Naive thymus-derived CD8-positive, alpha-beta T cell (primary cell): ENCODE results near the gene B4GALT5. TPM values are rescaled to one million over a fixed set of nuclear protein-coding genes. Genes with fewer than 3 reads are reported as not detected.
"Not testable (repeated sequence)": the region's sequence is repeated elsewhere in the genome, so short reads cannot be mapped to it uniquely, and the experiment has no call there.

Experiments used
- ATAC-seq, 2 donors: fragments of 150-1000 bp; cut with Tn5 transposase in 1 of 2; sonication (Bioruptor Pico), chemical (Tn5 transposase) in 1 of 2; 1 replicate in 1 of 2; 2 replicates in 1 of 2; pipeline ENCODE4 v1.10.0; 2021; ENCODE audit warnings: mild to moderate bottlenecking in 2 of 2, moderate library complexity in 2 of 2
- POLR2A ChIA-PET: fragments of 350-600 bp; sonication (Branson Sonifier 250); formaldehyde crosslinking; loops from one replicate; lab custom pipeline; 2021; ENCODE audit warnings: antibody characterized with exemption; lab: Charles Lee
- DNase-seq, 10 donors: peaks; one replicate each; pipeline versions ENCODE4 v3.0.0 to v3.0.0-alpha.2; 2020 to 2022
- H3K27ac Mint-ChIP-seq, 10 donors: one replicate each; pipeline ENCODE4 v1.8.0; 2020 to 2022; ENCODE audit warnings: mild to moderate bottlenecking in 10 of 10, mixed read lengths in 10 of 10, moderate library complexity in 4 of 10, inconsistent platforms in 1 of 10
- H3K27me3 Mint-ChIP-seq, 5 donors: one replicate each; pipeline ENCODE4 v1.8.0; 2021 to 2022; ENCODE audit warnings: mixed read lengths in 5 of 5
- H3K36me3 Mint-ChIP-seq, 3 donors: one replicate each; pipeline ENCODE4 v1.8.0; 2020 to 2022; ENCODE audit warnings: mixed read lengths in 3 of 3, mild to moderate bottlenecking in 2 of 3, inconsistent platforms in 1 of 3
- H3K4me1 Mint-ChIP-seq, 4 donors: one replicate each; pipeline ENCODE4 v1.8.0; 2021 to 2022; ENCODE audit warnings: mixed read lengths in 4 of 4
- H3K4me3 Mint-ChIP-seq, 10 donors: one replicate each; pipeline ENCODE4 v1.8.0; 2020 to 2022; ENCODE audit warnings: mild to moderate bottlenecking in 10 of 10, mixed read lengths in 10 of 10, moderate library complexity in 6 of 10, inconsistent platforms in 1 of 10
- H3K9me3 Mint-ChIP-seq, 9 donors: one replicate each; pipeline ENCODE4 v1.8.0; 2020 to 2022; ENCODE audit warnings: mixed read lengths in 9 of 9, mild to moderate bottlenecking in 3 of 9, inconsistent platforms in 1 of 9, moderate library complexity in 1 of 9
- polyA plus RNA-seq, 3 donors: library from polyadenylated mRNA; unstranded; fragments of 300-500 nt; fragmentation: Illumina TruSeq; gene quantifications; one replicate each; pipeline ENCODE4 v1.2.3, GENCODE V29; 2021
- total RNA-seq, 8 experiments: library from RNA in 2 of 8; stranded (reverse) in 2 of 8; gene quantifications; one replicate each; pipeline ENCODE4 v1.2.3 and lab custom pipeline; 2021 to 2026

The B4GALT5 gene
- total and polyA plus RNA-seq, 5 experiments from 2014 or later: 0.34 to 6.8 (median 1.4) TPM

GRCh38 chr20:49636447-49636846 lies 77.2 kb downstream of the B4GALT5 start:
- H3K27ac Mint-ChIP-seq: no peak overlapping the region
- no peaks in the 10 kb centered on the region for H3K27me3 Mint-ChIP-seq
- no peak overlapping the region for H3K4me3 Mint-ChIP-seq
- POLR2A ChIA-PET: no interaction called here
- peaks cover 0 to 3% (median under 1%) of the 10 kb centered on the region in 4 donors for H3K4me1 Mint-ChIP-seq
- ATAC-seq: no peak
- DNase-seq: no peak
- H3K36me3 Mint-ChIP-seq: peaks cover 4 to 67% (median 36%) of the 10 kb centered on the region in 3 donors
- H3K9me3 Mint-ChIP-seq: no peaks in the 10 kb centered on the region

DNA sequence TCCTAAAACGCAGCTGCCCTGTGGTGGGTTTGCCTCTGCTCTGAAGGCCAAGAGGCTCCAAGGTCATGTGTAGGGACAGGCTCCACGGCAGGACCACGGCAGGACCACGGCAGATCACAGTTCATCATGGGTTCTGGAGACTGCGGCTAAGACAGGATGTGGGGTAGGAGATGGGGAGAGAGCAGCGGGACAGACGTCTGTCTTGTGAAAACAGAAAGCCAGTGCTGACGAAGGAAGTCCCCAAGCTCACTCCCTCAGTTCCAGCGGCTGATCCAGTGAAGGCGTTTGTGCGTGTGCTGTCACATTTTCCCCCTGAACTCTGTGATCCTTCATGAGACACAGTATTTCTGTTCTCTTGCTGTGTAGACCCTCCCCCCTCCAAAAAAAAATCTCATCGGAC lies 77.8 kb downstream of the B4GALT5 start:
- Mint-ChIP-seq H3K27ac (peak overlapping the region in 2 of 10 donors; percentile 6 to 73), H3K27me3 (no peaks in the 10 kb centered on the region), H3K36me3 (peaks cover 0 to 61% (median 31%) of the 10 kb centered on the region in 3 donors), H3K9me3 (no peaks in the 10 kb centered on the region), H3K4me1 (peaks cover 0 to 5% (median 1%) of the 10 kb centered on the region in 4 donors), H3K4me3 (no peak overlapping the region)
- POLR2A ChIA-PET: no interaction called here
- no peak for DNase-seq
- no peak for ATAC-seq

DNA sequence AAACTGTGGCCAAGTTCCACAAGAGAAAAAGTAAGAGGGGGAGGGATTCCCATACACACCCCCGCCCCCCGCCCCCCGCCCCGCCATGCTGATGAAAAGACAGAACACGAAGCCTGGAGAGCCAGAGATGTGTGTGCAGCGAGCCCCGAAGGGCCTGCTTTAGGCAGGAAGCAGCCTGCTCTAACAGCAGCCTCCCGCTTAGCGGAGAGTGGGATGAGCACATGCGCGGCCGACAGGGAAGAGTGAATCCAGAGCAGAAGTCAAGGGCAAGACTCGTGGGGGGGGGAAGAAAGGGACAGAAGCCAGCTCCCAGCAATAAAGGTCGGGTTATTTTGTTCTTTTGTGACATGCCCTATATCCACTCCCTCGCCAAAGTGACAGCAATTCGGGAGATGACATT lies 78.5 kb downstream of the B4GALT5 start:
- Mint-ChIP-seq H3K27ac (no peak overlapping the region), H3K4me1 (peaks cover 0 to 5% (median 1%) of the 10 kb centered on the region in 4 donors), H3K4me3 (no peak overlapping the region), H3K9me3 (no peaks in the 10 kb centered on the region), H3K27me3 (no peaks in the 10 kb centered on the region), H3K36me3 (peaks cover 0 to 54% (median 27%) of the 10 kb centered on the region in 3 donors)
- POLR2A ChIA-PET: no interaction called here
- DNase-seq: no peak
- ATAC-seq: no peak

- Mint-ChIP-seq H3K4me3 (no peak overlapping the region), H3K27me3 (no peaks in the 10 kb centered on the region), H3K27ac (no peak overlapping the region), H3K4me1 (peaks cover 0 to 5% (median 1%) of the 10 kb centered on the region in 4 donors), H3K36me3 (peaks cover 0 to 45% (median 22%) of the 10 kb centered on the region in 3 donors), H3K9me3 (peaks cover 0 to 3% (median 0%) of the 10 kb centered on the region in 9 donors)
- ATAC-seq (no peak), DNase-seq (no peak)
- POLR2A ChIA-PET: no interaction called here
Observed at GRCh38 chr20:49634116-49634515, 79.6 kb downstream of the B4GALT5 start.

DNA sequence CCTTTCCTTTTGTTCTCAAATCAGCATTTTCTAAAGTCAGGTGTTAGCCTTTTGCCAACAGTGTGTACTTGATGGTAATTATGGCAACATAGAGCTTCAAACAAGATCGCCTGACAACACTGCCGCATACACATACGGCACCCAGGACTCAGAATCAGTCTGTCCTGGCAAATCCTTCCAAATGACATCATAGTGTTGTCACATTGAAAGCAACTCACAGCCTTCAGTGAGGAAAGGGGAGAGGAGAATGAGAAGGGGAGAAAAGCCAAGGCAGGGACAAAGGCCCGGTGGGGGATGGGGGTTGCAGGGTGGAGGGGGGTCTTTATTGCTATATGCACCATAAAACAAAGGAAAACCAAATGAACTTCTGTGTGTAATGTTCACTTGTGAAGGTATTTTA lies 80.0 kb downstream of the B4GALT5 start:
- peaks cover 0 to 43% (median 23%) of the 10 kb centered on the region in 3 donors for H3K36me3 Mint-ChIP-seq
- H3K9me3 Mint-ChIP-seq: peaks cover 0 to 5% (median 0%) of the 10 kb centered on the region in 9 donors
- H3K27me3 Mint-ChIP-seq: no peaks in the 10 kb centered on the region
- no peak for DNase-seq
- POLR2A ChIA-PET: no interaction called here
- peaks cover 0 to 5% (median 1%) of the 10 kb centered on the region in 4 donors for H3K4me1 Mint-ChIP-seq
- no peak for ATAC-seq
- H3K27ac Mint-ChIP-seq: no peak overlapping the region
- H3K4me3 Mint-ChIP-seq: no peak overlapping the region

GRCh38 chr20:49633023-49633422 lies 80.7 kb downstream of the B4GALT5 start:
- Mint-ChIP-seq H3K9me3 (peaks cover 0 to 5% (median 0%) of the 10 kb centered on the region in 9 donors), H3K4me1 (peaks cover 0 to 5% (median 1%) of the 10 kb centered on the region in 4 donors), H3K27me3 (no peaks in the 10 kb centered on the region), H3K36me3 (peaks cover 0 to 38% (median 25%) of the 10 kb centered on the region in 3 donors), H3K27ac (no peak overlapping the region), H3K4me3 (no peak overlapping the region)
- DNase-seq (no peak), ATAC-seq (no peak)
- POLR2A ChIA-PET: interaction anchor here (1.2 kb wide), 1 partner anchor 14 kb away, joined by 3 read pairs; no protein-coding TSS in a partner anchor

DNA sequence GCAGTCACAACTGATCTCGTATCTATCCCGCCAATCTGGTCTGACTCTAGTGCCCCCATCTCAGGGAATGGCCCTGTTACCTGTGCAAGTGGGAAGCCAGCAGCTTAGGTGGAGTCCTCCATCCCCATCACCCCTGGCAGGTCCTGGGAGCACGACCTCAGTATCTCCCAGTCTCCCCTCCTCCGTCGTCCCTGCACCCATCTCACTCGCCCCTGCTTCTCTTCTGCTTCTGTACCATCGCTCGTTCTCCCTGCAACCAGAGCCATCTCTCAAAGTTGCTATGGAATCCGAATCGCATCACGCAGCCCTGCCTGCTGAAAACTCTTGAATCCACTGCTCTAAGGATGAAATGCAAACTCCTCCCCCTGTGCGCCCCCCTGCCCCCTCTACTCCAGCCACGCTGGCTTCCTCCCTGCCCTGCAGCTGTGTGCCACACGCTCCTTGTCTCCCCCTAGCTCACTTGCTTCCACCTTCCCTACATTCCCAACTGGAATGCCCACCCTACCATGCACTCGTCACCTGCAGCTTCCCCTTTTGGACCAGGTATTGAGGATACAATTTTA lies 81.7 kb downstream of the B4GALT5 start:
- Mint-ChIP-seq H3K27ac (peak overlapping the region in 3 of 10 donors; percentile 41 to 57 (median 41)), H3K36me3 (peaks cover 0 to 27% (median 20%) of the 10 kb centered on the region in 3 donors), H3K4me3 (peak overlapping the region in 1 of 10 donors; percentile 38), H3K4me1 (peaks cover 0 to 5% (median 1%) of the 10 kb centered on the region in 4 donors), H3K9me3 (peaks cover 0 to 5% (median 0%) of the 10 kb centered on the region in 9 donors), H3K27me3 (no peaks in the 10 kb centered on the region)
- no peak for ATAC-seq
- DNase-seq: no peak
- POLR2A ChIA-PET: no interaction called here

DNA sequence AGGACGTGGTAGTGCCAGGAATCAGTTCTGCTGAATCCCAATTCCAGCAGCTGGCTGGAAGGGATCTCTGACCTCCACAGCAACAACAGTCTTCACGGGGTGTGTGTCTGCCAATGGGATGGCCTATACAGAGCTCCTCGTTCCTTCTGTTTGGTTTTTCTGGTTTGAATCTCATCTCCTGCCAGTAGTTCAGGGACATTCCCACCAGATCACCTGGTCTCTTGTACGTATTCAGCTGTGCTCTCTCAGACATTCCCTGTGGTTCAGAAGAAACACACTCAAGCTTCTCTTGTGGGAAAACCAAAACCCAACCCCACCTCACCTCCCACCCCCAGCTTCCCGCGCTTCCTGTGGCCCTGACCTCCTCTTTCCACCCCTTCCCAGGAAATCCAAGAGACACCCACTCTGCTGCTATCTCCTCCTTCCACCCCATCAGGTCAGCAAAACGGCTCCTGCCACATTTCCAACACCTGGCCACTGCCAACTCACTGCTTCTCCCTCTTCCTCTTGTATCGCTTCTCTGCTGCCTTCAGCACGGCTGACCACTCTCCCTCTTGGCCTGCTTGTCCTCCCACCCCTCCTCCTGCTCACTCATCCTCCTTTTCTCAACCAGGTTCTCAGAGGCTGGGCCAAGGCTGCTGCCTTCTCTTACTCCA lies 82.5 kb downstream of the B4GALT5 start:
- DNase-seq (no peak), ATAC-seq (no peak)
- H3K4me1 Mint-ChIP-seq: peaks cover 0 to 5% (median 1%) of the 10 kb centered on the region in 4 donors
- H3K4me3 Mint-ChIP-seq: no peak overlapping the region
- H3K27me3 Mint-ChIP-seq: peaks cover 0 to 4% (median 0%) of the 10 kb centered on the region in 5 donors
- H3K27ac Mint-ChIP-seq: peak overlapping the region in 6 of 10 donors; percentile 14 to 50 (median 40)
- H3K9me3 Mint-ChIP-seq: peaks cover 0 to 5% (median 0%) of the 10 kb centered on the region in 9 donors
- H3K36me3 Mint-ChIP-seq: peaks cover 0 to 19% (median 12%) of the 10 kb centered on the region in 3 donors
- POLR2A ChIA-PET: no interaction called here

DNA sequence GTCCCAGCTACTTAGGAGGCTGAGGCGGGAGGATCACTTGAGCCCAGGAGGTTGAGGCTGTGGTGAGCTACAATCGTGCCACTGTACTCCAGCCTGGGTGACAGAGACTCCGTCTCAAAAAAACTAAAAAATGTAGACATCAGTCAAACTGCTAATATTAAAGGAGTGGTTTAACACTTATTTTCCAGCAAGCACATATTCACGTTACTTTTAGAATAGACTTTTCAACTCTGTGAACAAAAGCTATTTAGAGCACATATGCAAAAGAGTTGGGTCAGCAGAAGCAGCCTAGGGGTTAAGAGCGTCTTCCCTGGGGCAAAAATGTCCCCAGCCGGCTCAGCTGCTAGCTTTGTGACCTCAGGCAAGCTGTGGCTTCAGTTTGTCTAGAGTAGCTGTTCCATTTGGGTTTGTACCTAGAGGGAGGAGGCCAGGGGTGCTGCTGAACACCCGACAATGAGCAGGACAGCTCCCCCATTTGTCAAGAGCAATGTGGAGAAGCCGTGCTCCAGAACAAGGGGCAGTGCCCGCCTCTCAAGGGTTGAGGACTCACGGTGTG lies 83.2 kb downstream of the B4GALT5 start:
- Mint-ChIP-seq H3K27ac (no peak overlapping the region), H3K4me1 (peaks cover 0 to 5% (median 3%) of the 10 kb centered on the region in 4 donors), H3K36me3 (peaks cover 0 to 13% (median 6%) of the 10 kb centered on the region in 3 donors), H3K4me3 (no peak overlapping the region), H3K9me3 (peaks cover 0 to 5% (median 0%) of the 10 kb centered on the region in 9 donors), H3K27me3 (peaks cover 0 to 7% (median 0%) of the 10 kb centered on the region in 5 donors)
- DNase-seq (no peak), ATAC-seq (no peak)
- POLR2A ChIA-PET: no interaction called here

DNA sequence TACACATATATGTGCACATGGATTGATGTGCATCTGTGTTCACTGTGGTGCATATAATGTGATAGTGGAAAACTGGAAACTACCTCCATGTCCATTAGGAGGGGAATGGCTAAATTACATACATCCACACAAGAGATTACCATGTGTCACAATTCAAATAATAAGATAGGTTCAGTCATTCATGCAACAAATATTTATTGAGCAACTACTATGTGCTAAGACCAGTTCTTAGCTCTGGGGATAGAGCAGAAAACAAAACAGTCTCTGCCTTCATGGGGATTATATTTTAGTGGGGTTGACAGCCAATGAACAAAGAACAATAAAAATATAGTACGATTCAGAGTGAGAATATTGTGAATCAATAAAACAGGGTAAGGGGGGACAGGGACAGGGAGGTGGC lies 84.1 kb downstream of the B4GALT5 start:
- Mint-ChIP-seq H3K27ac (no peak overlapping the region), H3K4me1 (peaks cover 0 to 6% (median 4%) of the 10 kb centered on the region in 4 donors), H3K27me3 (peaks cover 0 to 10% (median 1%) of the 10 kb centered on the region in 5 donors), H3K36me3 (peaks cover 0 to 7% (median 3%) of the 10 kb centered on the region in 3 donors), H3K9me3 (peaks cover 0 to 5% (median 0%) of the 10 kb centered on the region in 9 donors), H3K4me3 (no peak overlapping the region)
- ATAC-seq: no peak
- POLR2A ChIA-PET: no interaction called here
- DNase-seq: no peak

DNA sequence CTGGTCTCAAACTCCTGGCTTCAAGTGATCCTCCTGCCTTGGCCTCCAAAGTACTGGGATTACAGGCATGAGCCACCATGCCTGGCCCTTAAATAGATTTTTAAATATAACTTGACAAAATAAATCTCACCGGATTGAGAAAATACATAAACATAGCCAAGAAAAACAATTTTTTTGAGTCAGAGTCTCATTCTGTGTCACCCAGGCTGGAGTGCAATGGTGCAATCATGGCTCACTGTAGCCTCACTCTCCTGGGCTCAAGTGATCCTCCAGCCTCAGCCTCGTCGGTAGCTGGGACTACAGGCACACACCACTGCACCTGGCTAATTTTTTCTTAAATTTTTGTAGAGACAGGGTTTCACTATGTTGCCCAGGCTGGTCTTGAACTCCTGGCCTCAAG lies 85.4 kb downstream of the B4GALT5 start:
- H3K36me3 Mint-ChIP-seq, ATAC-seq, H3K27ac Mint-ChIP-seq, H3K4me1 Mint-ChIP-seq, POLR2A ChIA-PET, DNase-seq, H3K9me3 Mint-ChIP-seq, H3K4me3 Mint-ChIP-seq: not testable (repeated sequence)
- H3K27me3 Mint-ChIP-seq: peaks cover 0 to 10% (median 2%) of the 10 kb centered on the region in 5 donors

- H3K36me3 Mint-ChIP-seq: peaks cover 0 to 5% (median 0%) of the 10 kb centered on the region in 3 donors
- peaks cover 0 to 8% (median 4%) of the 10 kb centered on the region in 4 donors for H3K4me1 Mint-ChIP-seq
- H3K27ac Mint-ChIP-seq: no peak overlapping the region
- no peak overlapping the region for H3K4me3 Mint-ChIP-seq
- POLR2A ChIA-PET: no interaction called here
- H3K9me3 Mint-ChIP-seq: peaks cover 0 to 5% (median 2%) of the 10 kb centered on the region in 9 donors
- ATAC-seq (no peak), DNase-seq (no peak)
- peaks cover 0 to 10% (median 2%) of the 10 kb centered on the region in 5 donors for H3K27me3 Mint-ChIP-seq
Observed at GRCh38 chr20:49627329-49627761, 86.3 kb downstream of the B4GALT5 start.

- Mint-ChIP-seq H3K9me3 (peaks cover 5 to 16% (median 6%) of the 10 kb centered on the region in 9 donors), H3K27ac (peak overlapping the region in 1 of 10 donors; percentile 24), H3K27me3 (peaks cover 4 to 24% (median 11%) of the 10 kb centered on the region in 5 donors), H3K4me1 (peaks cover 0 to 14% (median 0%) of the 10 kb centered on the region in 4 donors)
- POLR2A ChIA-PET, H3K4me3 Mint-ChIP-seq, DNase-seq, ATAC-seq, H3K36me3 Mint-ChIP-seq: not testable (repeated sequence)
Observed at GRCh38 chr20:49624988-49625387, 88.7 kb downstream of the B4GALT5 start.
